Esophagus squamous epithelium (tissue), 5 donors: ENCODE data around the gene S100A7A. TPM values are rescaled to one million over a fixed set of nuclear protein-coding genes. Genes with fewer than 3 reads are reported as not detected.

Experiments used
- DNase-seq: peaks from one replicate; lab custom pipeline; 2025; lab: John Stamatoyannopoulos, UW
- H3K27ac ChIP-seq, 4 donors: fragments of 200-600 bp; sonication (generic); one replicate each; pipeline ENCODE4 v1.5.1; 2016 to 2019; ENCODE audit warnings: mild to moderate bottlenecking in 1 of 4
- H3K27me3 ChIP-seq, 4 donors: fragments of 200-600 bp; sonication (generic); 1 replicate in 3 of 4; 2 replicates in 1 of 4; pipeline versions ENCODE4 v1.5.1 to v1.6.0; 2017 to 2021; ENCODE audit warnings: antibody characterized with exemption in 1 of 4
- H3K36me3 ChIP-seq, 3 donors: fragments of 200-600 bp; sonication (generic); one replicate each; pipeline ENCODE4 v1.5.1; 2016 to 2019
- H3K4me1 ChIP-seq, 3 donors: fragments of 200-600 bp; sonication (generic); one replicate each; pipeline ENCODE4 v1.5.1; 2017 to 2019
- H3K4me3 ChIP-seq, 4 donors: fragments of 200-600 bp; sonication (generic); 1 replicate in 3 of 4; 2 replicates in 1 of 4; pipeline ENCODE4 v1.5.1; 2016 to 2019; ENCODE audit warnings: mild to moderate bottlenecking in 2 of 4, moderate library complexity in 1 of 4
- H3K9me3 ChIP-seq, 3 donors: fragments of 200-600 bp; sonication (generic); one replicate each; pipeline ENCODE4 v1.5.1; 2016 to 2019
- POLR2A ChIP-seq, 4 donors: fragments of 450-650 bp; IDR thresholded peaks; one replicate each; pipeline ENCODE4 v1.6.1; 2017; ENCODE audit warnings: antibody characterized with exemption in 4 of 4, mild to moderate bottlenecking in 4 of 4, moderate library complexity in 3 of 4
- WGBS, 2 donors: methylation state at CpG; one replicate each; pipeline ENCODE4 v1.1.5; 2018; 5-methylcytosine and 5-hydroxymethylcytosine counted together
- intact Hi-C: fragments of 100-400 bp; cut with DNase I; formaldehyde crosslinking; loops from one replicate; pipeline ENCODE4 v1.15.0; 2022
- total RNA-seq, 4 donors: library from RNA; depleted of rRNA; stranded (reverse); fragments of >200 nt; gene quantifications; one replicate each; pipeline ENCODE4 v1.1.0, GENCODE V29; 2016
- TF ChIP-seq, protein P1 (sequence below), 6 experiments: fragments of 450-650 bp in 4 of 6; fragments of 200-600 bp in 2 of 6; sonication (generic) in 2 of 6; IDR thresholded peaks; one replicate each; pipeline ENCODE4 v1.5.1; 2016 to 2019; ENCODE audit warnings: antibody characterized with exemption in 6 of 6, mild to moderate bottlenecking in 4 of 6, moderate library complexity in 4 of 6
- donor health status: DM: yes; HTN: yes; CAD: no.

The S100A7A gene
- total RNA-seq: 10 to 100 TPM in 1 of 4 donors, 1 to 10 TPM in 2, not detected in 1; 6.7 to 72.9 (median 8.1) TPM

GRCh38 chr1:153415850-153416570 is at the start of gene S100A7A:
Gene S100A7A (plus strand): TSS chr1:153416520. CDS start chr1:153418083, 1,563 bp downstream.
- intact Hi-C loops: no loop called here
- TF ChIP-seq, protein P1, sequence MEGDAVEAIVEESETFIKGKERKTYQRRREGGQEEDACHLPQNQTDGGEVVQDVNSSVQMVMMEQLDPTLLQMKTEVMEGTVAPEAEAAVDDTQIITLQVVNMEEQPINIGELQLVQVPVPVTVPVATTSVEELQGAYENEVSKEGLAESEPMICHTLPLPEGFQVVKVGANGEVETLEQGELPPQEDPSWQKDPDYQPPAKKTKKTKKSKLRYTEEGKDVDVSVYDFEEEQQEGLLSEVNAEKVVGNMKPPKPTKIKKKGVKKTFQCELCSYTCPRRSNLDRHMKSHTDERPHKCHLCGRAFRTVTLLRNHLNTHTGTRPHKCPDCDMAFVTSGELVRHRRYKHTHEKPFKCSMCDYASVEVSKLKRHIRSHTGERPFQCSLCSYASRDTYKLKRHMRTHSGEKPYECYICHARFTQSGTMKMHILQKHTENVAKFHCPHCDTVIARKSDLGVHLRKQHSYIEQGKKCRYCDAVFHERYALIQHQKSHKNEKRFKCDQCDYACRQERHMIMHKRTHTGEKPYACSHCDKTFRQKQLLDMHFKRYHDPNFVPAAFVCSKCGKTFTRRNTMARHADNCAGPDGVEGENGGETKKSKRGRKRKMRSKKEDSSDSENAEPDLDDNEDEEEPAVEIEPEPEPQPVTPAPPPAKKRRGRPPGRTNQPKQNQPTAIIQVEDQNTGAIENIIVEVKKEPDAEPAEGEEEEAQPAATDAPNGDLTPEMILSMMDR (IDR thresholded peaks at IDR 0.05): no peak
- no peak for TF ChIP-seq POLR2A (IDR thresholded peaks at IDR 0.05)
- 31 to 44% methylated on average over 6 of the region's 6 CpGs for WGBS, 2 donors
- Histone ChIP-seq H3K27me3 (peaks cover 0 to 31% (median 0%) of the 10 kb centered on the region in 4 donors), H3K36me3 (no peaks in the 10 kb centered on the region), H3K9me3 (peaks cover 0 to 10% (median 0%) of the 10 kb centered on the region in 3 donors), H3K27ac (peak within 1 kb of the TSS in 1 of 4 donors; percentile 34), H3K4me3 (no peak within 1 kb of the TSS), H3K4me1 (peaks cover 0 to 13% (median 0%) of the 10 kb centered on the region in 3 donors)
- no peak for DNase-seq

- TF ChIP-seq, protein P1 (IDR thresholded peaks at IDR 0.05): no peak
- TF ChIP-seq POLR2A (IDR thresholded peaks at IDR 0.05): no peak
- Histone ChIP-seq H3K4me1 (peaks cover 32 to 99% (median 57%) of the 10 kb centered on the region in 3 donors), H3K4me3 (no peak overlapping the region), H3K27ac (peak overlapping the region; percentile 11 to 93 (median 66)), H3K36me3 (no peaks in the 10 kb centered on the region), H3K27me3 (peaks cover 0 to 3% (median 0%) of the 10 kb centered on the region in 4 donors), H3K9me3 (no peaks in the 10 kb centered on the region)
- intact Hi-C loops: no loop called here
- 50 to 57% methylated on average over 1 to 2 of the region's 2 CpGs for WGBS, 2 donors
- DNase-seq: no peak
These were observed 49.2 kb upstream of the S100A7A start for GRCh38 chr1:153367090-153367489.

DNA sequence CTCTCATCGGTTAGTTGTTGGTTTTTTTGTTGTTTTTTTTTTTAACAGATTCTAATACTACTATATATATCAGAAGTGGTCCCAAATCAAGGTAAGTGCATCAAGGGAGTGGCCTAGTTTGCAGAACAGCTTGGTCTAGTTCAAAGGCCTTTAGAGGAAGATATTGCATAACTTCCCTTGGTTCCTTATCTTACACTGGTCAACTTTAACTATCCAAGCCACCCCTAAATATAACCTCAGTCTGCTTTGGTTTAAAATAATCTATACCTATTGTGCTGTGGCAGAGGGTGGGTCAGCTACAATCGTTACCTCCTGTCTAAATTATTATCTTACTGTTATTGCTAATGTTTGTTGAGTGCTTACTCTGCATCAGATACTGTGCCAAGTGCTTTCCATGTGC is 47.8 kb upstream of the S100A7A start:
- DNase-seq: no peak

DNA sequence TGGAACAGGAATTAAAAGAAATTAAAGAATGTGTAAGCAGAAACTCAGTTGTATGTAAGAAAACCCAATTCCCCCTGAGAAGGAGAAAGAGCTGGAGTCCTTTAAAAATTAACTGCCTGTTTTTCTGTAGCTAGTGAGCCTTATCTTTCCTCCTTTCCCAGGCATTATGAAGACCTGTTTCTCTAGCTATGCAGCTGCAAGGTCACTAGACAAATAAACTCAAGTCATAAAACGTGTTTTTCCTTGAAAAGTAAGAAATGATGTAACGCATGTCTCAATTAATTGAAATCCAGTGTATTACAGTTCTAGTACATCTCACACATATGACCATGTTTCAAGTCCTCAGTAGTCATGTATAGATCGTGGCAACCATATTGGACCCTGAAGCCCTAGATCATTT is 46.2 kb upstream of the S100A7A start:
- intact Hi-C loops: no loop called here
- no peak overlapping the region for H3K4me3 ChIP-seq
- 62% methylated on average over 3 of the region's 3 CpGs for WGBS, 2 donors
- DNase-seq: no peak
- peak overlapping the region; percentile 71 to 83 (median 80) for H3K27ac ChIP-seq
- H3K4me1 ChIP-seq: peaks cover 18 to 95% (median 46%) of the 10 kb centered on the region in 3 donors
- TF ChIP-seq, protein P1 (IDR thresholded peaks at IDR 0.05): no peak
- TF ChIP-seq POLR2A (IDR thresholded peaks at IDR 0.05): no peak
- no peaks in the 10 kb centered on the region for H3K9me3 ChIP-seq
- peaks cover 0 to 3% (median 0%) of the 10 kb centered on the region in 4 donors for H3K27me3 ChIP-seq
- H3K36me3 ChIP-seq: no peaks in the 10 kb centered on the region

More for the DNA sequence above, 47.8 kb upstream of the S100A7A start:
- peaks cover 25 to 95% (median 50%) of the 10 kb centered on the region in 3 donors for H3K4me1 ChIP-seq
- intact Hi-C loops: no loop called here
- no peak for TF ChIP-seq POLR2A (IDR thresholded peaks at IDR 0.05)
- TF ChIP-seq, protein P1 (IDR thresholded peaks at IDR 0.05): no peak
- H3K36me3 ChIP-seq: no peaks in the 10 kb centered on the region
- H3K27me3 ChIP-seq: peaks cover 0 to 3% (median 0%) of the 10 kb centered on the region in 4 donors
- H3K27ac ChIP-seq: peak overlapping the region in 2 of 4 donors; percentile 71 to 80
- no peaks in the 10 kb centered on the region for H3K9me3 ChIP-seq
- 51 to 59% methylated on average over 2 of the region's 2 CpGs for WGBS, 2 donors
- no peak overlapping the region for H3K4me3 ChIP-seq

- H3K4me1 ChIP-seq: peaks cover 26 to 95% (median 45%) of the 10 kb centered on the region in 3 donors
- intact Hi-C loops: no loop called here
- WGBS, 2 donors: 60 to 71% methylated on average over 1 of the region's 1 CpG
- no peak overlapping the region for H3K4me3 ChIP-seq
- no peaks in the 10 kb centered on the region for H3K9me3 ChIP-seq
- no peak for DNase-seq
- peaks cover 0 to 3% (median 0%) of the 10 kb centered on the region in 4 donors for H3K27me3 ChIP-seq
- H3K36me3 ChIP-seq: no peaks in the 10 kb centered on the region
- H3K27ac ChIP-seq: peak overlapping the region; percentile 74 to 83 (median 80)
- TF ChIP-seq POLR2A (IDR thresholded peaks at IDR 0.05): no peak
- TF ChIP-seq, protein P1 (IDR thresholded peaks at IDR 0.05): no peak
These were observed 45.1 kb upstream of the S100A7A start for GRCh38 chr1:153371231-153371630.
